HG03066 (cell line): ENCODE measurements around the gene EHBP1L1.

Source experiments
- ATAC-seq: cut with Tn5 transposase; IDR thresholded peaks from one replicate; pipeline ENCODE4 v1.9.1; 2021; ENCODE audit warnings: low read depth; ENCODE audit not compliant: unreplicated experiment

The EHBP1L1 gene

DNA sequence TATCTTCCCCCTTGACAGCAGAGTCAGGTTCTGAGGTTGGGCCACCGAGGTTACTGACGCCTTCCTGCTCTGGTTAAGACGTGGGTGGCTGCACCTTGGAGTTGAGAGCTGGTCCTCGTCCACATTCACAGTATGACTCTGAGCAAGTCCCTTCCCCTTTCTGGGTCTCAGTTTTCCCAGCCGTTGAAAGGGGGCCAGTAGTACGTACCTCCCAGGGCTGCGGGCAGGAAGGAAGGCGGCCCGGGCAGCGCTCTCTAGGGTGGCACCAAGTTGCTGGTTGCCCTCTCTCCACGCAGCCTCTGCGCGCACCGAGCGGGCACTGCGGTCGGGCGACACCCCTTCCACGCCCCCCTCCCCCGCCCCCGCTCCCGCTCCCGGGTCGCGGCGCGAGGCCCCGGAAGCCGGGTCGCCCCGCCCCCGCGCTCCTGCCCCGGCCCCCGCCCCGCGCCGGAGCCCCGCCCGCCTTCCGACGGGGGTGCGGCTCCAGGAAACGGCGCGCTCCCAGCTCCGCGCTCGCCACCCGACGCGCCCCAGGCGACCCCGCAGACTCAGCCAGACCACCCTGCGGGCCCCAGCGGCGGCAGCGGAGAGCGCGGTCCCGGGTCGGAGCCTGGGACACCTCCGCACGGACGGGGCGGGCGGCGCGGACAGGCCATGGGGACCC, at the start of gene EHBP1L1:
TSS of gene EHBP1L1 (plus strand) at position 486 of the 664 bp plus-strand sequence. CDS start 250 bp downstream, outside the sequence.
- no peak for ATAC-seq

DNA sequence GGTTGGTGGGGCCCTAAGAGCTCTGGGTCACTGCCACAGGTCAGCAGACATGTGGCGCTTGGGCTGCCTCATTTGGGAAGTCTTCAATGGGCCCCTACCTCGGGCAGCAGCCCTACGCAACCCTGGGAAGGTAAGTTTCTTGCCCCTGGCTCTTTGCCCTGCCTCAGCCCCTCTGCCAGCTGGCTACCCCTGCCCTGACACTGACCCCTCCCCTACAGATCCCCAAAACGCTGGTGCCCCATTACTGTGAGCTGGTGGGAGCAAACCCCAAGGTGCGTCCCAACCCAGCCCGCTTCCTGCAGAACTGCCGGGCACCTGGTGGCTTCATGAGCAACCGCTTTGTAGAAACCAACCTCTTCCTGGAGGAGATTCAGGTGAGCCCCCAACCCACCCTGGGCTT, 49.1 kb upstream of the EHBP1L1 start:
- ATAC-seq, result no peak

- ATAC-seq, result no peak
Observed at GRCh38 chr11:65528819-65529350, 47.0 kb upstream of the EHBP1L1 start.

DNA sequence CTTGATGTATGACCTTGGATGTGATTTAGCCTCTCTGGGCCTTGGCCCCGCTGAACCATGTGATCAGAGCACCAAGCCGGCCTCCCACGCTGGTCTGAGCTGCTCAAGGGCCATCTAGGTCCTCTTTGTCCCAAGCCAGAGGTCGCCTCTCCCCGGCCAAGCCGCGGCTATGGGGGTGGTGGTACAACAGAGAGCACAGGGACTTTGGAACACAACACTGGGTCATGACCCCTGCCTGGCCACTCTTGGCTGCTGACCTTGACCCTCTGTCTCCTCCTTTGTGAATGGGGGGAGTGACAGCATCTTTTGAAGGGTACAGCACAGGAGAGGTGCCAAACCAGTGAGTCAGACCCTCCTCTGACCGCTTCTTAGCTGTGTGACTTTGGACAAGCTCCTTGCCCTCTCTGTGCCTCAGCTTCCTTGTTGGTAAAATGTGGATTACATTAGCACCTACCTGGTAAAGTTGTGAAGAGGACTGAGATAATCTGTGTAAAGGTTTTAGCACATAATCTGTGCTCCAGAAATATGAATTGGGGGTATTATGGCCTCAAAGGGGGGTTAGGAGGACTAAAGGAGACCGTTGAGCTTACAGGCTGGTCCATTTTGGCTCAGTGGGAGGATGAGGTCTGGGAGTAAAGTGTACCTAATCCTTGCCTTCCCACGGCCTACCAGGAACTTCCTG, 46.2 kb upstream of the EHBP1L1 start:
- no peak for ATAC-seq

GRCh38 chr11:65530157-65530496, 45.7 kb upstream of the EHBP1L1 start:
- ATAC-seq, result no peak

GRCh38 chr11:65532388-65533064, 43.3 kb upstream of the EHBP1L1 start:
- no peak for ATAC-seq

DNA sequence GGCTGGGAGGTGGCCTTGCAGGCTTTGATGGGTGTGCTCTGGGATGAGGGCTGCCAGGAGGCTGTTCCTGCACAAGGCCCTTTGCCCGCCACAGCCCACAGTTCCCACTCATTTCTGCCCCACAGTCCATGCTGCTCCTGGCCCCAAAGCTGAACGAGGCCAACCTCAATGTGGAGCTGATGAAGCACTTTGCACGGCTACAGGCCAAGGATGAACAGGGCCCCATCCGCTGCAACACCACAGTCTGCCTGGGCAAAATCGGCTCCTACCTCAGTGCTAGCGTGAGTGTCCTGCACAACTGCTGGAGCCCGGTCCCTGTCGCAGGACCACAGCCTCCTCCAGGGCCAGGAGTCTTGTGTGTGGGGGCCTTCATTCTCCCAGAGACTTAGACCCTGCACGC, 40.8 kb upstream of the EHBP1L1 start:
- ATAC-seq, result no peak

GRCh38 chr11:65536412-65537295, 39.2 kb upstream of the EHBP1L1 start:
- ATAC-seq, result no peak

DNA sequence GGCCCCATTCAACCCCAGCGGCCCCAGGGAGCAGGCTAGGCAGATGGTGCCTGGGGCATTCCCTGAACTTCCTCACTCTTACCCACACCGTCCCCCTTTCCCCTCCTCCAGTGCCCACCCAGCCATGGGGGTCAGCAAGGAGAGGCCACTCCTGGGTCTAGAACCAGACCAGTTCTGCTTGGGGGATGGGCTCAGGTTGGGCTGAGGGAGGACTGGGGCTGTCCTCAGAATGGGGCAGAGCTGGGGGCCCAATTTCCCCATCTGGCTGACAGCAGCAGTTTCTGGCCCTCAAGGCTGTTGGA, 38.6 kb upstream of the EHBP1L1 start:
- ATAC-seq, result no peak

- no peak for ATAC-seq
Observed at GRCh38 chr11:65537620-65538231, 38.1 kb upstream of the EHBP1L1 start.

- ATAC-seq, result no peak
Observed at GRCh38 chr11:65538232-65538914, 37.5 kb upstream of the EHBP1L1 start.

- ATAC-seq, result no peak
Observed at GRCh38 chr11:65538915-65539743, 36.7 kb upstream of the EHBP1L1 start.

GRCh38 chr11:65539744-65540289, 36.0 kb upstream of the EHBP1L1 start:
- ATAC-seq, result peak; percentile 53

- peak; percentile 60 for ATAC-seq
Observed at GRCh38 chr11:65540290-65541092, 35.4 kb upstream of the EHBP1L1 start.

DNA sequence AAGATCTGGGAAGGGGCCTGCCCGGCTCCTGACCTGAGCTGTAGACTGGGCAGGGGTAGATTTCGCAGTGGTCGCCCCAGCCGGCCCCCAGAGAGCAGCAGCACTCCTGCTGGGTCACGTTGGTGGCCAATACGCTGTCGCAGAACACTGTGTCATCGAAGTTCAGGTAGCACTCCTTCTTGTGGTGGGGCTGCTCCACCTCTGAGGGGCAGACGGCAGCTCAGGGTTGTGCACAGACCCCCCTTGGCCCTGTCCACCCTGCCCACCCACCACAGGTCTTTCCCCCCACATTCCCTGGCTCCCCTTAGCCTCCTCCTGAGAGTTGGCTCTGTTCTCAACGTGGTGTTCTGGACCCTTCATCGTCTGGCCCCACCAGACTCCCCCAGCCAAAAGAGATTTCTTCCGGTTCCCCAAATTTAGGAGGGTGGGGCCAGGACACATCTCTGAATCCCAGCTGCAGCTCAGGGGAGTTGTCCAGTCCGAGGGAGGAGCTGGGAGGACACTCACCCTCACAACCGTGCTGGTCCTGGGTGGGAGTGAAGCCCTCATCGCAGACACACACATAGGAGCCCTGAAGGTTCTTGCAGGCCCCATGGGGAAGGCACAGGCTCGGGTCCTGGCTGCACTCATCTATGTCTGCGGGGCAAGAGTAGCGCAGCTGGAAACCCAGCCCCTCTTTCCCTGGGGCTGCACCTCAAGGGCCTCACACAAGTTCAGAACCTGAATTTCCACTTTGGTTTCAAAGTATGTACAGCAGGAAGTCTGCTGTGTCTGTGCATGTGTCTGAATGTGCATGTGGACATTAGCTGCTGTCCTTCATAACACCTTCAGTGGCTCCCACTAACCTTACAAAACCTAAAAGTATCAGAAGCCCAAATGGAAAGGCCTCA, 34.5 kb upstream of the EHBP1L1 start:
- ATAC-seq, result no peak

- no peak for ATAC-seq
Observed at GRCh38 chr11:65542738-65543390, 33.0 kb upstream of the EHBP1L1 start.
